Kidney tubule cell (primary cell): ENCODE data around the gene ZBTB7C.

Experiments used
- DNase-seq: peaks from one replicate; pipeline ENCODE4 v3.0.0-alpha.2; 2018; ENCODE audit warnings: low spot score

Gene ZBTB7C

DNA sequence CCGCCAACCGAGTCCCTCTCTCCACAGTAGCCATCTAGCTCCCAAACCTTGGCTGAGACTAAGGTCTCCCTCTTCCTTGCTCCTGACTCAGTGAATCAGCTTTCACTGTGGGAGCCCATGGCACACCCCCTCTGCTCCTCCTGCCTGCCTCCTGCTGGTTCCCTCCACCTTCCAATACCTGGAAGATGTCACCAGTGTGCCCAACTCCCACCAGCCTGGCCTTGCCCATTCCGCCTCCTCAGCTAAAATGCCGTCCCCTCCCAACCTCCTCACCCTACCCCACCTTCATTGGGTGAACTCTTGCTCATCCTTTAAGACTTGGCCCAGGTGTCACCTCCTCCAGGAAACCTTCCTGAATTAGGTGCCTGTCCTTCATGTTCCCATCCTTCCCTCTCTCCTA lies 348.8 kb downstream of the ZBTB7C start:
- no peak for DNase-seq

GRCh38 chr18:48059455-48060010 lies 349.6 kb downstream of the ZBTB7C start:
- DNase-seq: peak; percentile 15

DNA sequence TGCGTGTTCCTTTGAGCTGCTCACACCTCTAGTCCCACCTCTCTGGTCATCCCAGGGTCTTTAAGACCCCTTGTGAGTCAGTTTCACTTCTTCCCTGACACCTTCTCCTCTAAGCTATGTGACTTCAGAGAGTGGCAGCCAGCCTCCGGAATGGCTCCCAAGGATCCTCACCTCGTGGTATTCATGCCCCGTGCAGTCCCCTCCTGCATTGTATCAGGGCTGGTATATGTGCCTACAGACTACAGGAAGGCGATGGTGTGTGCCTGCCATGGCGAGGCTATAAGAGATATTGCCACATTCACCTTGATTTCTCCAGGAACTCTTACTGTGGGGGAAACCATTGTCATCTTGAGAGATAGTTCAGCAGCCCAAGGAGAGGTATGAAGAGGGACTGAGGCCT lies 350.7 kb downstream of the ZBTB7C start:
- no peak for DNase-seq

DNA sequence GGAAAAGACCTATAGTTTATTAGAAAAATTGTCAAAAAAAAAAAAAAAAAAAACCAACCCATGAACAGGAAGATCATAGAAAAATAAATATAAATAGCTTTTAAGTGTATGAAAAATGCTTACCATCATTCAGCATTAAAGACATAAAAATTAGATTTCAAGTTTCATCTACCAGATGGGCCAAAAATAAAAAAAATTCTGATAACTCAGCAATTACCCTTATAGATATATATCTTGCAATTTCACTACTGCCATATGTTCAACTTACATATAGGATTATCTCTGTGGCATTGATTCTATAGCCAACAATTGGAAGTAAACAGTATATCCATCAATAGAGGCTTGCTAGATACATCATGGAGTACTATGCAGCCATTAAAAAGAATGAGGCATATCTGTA lies 352.2 kb downstream of the ZBTB7C start:
- DNase-seq: no peak

GRCh38 chr18:48055351-48055750 lies 353.8 kb downstream of the ZBTB7C start:
- DNase-seq: no peak

DNA sequence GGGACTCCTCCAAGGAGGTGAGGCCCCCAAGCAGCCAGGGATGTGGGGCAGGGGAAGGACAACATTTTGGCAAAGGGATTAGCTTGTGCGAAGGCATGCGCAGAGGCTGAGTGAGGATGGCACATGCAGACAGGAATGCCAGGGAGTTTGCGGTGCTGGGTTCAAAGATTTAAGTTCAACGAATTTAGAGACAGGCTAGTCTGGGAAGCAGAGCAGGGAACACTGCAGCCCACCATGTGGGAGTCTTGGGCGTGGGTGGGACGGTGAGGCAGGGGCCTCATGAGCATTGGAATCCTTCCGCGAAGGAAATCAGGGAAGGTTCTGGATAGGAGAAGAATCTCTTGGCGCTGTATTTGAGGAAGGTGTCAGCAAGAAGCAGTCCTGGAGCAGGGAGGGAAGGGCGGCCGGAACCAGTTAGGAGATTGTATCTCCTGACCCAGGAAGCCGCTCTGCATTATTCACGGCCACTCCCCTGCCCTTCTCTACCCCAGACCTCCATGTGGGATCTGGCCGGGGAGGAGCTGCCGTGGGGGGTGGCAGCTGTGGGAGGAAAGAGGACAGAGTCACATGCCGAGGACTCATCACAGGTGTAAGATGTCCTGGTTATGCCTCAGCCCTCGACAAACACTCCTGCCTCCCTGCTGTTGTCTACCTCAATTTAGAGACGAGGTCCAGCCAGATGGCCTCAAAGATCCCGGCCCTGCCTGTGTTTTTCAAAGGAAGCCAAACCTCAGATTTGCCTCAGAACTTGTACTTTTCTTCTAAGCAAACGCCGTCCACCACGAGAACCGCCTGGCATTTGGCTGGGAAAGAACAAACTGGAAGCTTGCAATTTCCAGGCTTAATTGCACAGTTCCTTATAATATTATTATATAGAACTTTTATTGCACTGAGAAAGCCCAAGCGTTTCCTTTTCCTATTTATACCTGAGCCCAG lies 355.0 kb downstream of the ZBTB7C start:
- DNase-seq: peak; percentile 11

DNA sequence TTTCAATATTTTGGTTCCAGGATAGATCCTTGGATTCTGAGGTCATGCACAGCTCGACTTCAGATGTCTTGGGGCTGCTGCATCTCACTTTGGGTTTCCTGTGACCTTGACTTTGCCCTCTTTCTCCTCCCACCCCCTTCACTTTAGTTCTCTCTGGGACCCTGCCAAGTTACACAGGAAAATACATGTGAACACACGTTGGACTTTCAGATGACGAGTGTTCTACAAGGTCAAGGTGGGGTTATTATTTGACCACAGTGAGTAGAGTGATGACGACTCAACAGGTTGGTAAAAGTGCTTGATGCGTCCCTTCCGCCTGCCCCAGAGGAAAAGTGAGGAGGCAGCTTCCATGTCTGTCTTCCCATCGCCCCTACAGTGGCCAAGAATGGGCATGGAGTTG lies 356.3 kb downstream of the ZBTB7C start:
- DNase-seq: no peak

DNA sequence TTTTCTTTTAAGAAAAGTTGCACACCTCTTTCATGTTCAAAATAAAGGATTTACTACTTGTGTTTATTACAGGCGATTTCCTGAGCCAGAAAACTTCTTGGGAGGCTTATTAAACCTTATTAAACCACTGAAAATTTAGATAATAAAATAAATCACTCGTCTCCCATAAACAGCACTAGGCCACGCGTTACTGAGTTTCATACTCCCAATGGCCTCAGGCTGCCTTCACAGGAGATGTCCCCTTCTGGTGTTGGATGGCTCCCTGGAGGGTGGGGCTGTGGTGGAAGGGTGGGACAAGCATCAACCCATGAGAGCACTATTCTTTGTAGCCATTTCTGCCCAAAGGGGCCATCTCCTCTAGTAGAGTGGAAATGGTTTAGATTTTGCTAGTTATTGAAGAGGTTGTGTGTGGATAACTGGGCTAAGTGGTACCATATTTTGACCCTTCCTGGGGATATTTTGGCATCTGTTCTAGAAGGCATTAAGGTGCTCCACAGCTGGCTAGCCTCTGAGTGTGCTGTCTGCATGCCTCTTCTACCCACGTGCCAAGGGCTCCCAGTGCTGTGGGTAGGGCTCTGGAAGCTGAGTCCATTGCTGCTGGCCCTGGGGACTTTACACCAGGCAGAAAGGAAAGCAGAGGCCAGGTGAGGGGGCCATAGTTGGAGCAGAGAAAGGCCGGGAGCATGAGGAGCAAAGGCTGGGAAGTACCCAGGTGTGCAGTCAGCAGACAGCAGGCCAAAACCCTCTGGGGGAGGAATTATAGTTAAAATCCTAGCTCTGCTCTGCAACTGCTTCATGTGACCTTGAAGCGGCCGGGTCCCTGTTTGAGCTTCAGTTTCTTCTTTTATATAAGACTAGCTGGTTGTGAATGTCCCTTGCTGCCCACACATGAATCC lies 357.0 kb downstream of the ZBTB7C start:
- no peak for DNase-seq

- no peak for DNase-seq
Measured at GRCh38 chr18:48050176-48050575, 359.0 kb downstream of the ZBTB7C start.

DNA sequence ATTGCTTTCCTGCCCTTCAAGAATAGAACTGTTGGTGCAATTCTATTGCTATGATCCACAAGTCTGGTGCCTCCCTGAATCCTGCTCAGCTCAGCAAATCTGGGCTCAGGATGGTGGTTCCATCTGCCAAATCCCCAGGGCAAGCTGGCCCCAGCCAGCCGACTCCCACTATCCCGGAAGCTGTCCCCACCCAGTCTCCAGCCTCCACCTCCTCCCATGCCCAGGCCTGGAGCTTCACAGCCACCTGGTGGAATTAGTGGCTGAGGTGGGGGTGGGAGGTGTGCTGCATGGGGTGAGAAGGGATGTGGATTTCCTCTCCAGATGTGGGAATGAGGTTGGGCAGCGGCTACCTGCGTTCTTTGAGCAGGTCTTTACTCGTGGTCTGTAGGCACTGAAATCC lies 359.4 kb downstream of the ZBTB7C start:
- DNase-seq: no peak

DNA sequence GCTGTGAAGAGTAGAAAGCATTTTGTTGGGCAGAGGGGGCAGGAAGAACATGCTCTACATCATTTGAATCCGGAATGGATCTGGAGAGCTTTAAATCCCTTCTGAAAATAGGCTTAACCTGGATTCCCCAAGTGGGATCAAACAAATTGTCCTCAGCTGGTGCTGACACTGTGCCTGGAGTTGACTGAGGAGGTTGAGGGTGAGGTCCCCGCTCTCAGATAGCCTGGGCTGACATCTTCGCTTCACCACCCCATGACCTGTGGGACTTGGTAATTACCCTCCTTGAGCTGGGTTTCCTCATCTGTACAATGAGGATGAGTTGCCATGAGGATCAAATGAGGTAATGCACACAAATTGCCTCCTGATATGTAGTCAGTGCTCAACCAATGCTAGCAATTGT lies 360.9 kb downstream of the ZBTB7C start:
- no peak for DNase-seq

DNA sequence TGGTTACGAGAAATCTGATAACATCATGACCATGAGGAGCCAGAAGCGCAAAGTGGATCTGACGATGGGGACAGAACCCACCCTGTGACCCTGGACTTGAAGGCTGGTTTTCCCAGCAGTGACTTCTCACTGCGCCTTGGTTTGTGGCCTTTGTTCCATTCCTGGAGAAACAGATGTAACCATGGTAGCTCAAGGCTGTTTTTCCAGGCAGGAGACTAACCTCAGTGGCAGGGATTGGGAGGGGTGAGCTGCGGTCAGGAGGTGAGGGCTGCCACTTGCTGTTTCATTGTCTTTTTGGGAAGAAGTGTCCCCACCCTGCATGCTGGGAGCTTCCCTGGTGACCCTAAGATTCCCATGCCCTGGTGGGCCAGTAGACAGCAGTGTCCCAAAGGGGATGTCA lies 362.3 kb downstream of the ZBTB7C start:
- no peak for DNase-seq

DNA sequence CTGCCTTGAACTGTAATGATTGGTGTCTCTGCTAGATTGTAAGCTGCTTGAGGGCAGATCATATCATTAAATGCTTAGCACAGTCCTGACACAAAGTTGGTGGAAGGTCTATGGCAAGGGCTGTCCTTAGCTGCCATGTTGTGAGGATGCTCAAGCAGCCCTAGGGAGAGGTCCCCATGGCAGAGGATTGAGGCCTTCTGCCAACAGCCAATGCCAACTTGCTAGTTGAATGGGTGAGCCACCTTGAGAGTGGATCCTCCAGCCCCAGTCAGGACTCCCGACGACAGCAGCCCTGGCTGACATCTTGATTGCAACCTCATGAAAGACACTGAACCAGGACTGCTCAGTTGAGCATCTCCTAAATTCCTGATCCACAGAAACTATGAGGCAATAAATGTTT lies 363.4 kb downstream of the ZBTB7C start:
- DNase-seq: no peak

DNA sequence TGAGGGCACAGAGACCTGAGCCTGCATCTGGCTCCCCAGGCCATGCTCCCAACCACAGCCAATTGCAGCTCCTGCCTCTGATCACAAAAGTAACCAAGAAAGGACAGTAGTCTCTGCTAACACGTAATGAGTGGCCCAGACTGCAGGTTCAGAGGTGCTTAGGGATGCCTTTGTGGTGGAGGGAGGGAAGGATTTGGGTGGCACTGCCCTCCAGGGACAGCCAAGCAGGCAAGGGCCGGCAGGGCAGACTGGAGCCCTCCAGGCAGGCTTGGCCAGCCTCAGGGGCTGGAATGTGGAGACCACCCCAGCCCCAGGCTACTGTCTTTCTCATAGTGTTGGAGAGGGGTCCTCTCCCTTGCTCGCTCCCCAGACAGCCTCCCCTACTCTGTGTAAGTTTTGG lies 364.2 kb downstream of the ZBTB7C start:
- no peak for DNase-seq

- no peak for DNase-seq
Measured at GRCh38 chr18:48043166-48043565, 366.0 kb downstream of the ZBTB7C start.

GRCh38 chr18:48042431-48042830 lies 366.8 kb downstream of the ZBTB7C start:
- DNase-seq: no peak

DNA sequence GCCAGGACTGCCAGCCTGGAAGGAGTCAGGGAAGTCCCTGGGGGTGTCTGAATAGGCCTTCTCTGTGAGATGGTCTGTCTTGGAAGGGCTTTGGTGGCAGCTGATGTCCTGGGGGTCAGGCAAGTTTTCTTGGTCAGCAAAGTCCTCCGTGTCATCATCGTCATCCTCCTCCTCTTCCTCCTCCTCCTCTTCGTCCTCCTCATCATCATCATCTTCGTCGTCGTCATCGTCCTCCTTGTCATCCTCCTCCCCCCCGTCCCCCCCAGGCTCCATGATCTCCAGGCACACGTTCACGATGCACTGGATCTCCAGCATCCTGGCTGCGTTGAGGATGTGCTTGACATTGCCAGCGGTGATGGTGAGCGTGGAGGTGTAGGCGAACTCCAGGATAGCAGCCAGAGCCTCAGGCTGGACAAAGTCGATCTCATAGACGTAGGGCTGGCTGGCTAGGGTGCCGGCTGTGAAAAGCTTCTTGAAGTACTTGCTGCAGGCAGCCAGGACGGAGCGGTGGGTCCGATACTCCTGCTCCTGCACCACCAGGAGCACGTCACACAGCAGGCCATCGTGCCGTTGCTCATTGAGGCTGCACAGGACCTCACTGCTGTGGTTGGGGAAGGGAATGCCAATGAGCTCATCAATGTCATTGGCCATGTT lies 368.6 kb downstream of the ZBTB7C start:
- no peak for DNase-seq

- no peak for DNase-seq
Measured at GRCh38 chr18:48039769-48040215, 369.4 kb downstream of the ZBTB7C start.

DNA sequence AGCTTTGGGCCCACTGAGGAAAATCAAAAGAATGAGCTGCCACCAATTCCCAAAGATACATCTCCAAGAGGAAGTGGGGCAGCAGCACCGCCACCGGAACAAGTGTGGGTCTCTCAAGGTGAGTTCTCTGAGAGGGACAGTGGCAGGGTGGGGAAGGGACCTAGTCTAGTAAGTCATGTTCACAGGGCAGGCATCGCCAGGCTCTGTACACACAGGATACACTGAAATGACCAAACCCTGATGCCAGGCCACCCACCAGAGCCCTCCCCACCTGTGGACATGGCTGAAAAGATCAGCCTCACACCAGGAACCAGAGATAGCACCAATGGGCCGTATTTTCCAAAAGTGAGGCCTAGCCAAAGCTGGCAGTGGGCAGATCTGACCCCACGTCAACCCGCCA lies 370.5 kb downstream of the ZBTB7C start:
- no peak for DNase-seq

DNA sequence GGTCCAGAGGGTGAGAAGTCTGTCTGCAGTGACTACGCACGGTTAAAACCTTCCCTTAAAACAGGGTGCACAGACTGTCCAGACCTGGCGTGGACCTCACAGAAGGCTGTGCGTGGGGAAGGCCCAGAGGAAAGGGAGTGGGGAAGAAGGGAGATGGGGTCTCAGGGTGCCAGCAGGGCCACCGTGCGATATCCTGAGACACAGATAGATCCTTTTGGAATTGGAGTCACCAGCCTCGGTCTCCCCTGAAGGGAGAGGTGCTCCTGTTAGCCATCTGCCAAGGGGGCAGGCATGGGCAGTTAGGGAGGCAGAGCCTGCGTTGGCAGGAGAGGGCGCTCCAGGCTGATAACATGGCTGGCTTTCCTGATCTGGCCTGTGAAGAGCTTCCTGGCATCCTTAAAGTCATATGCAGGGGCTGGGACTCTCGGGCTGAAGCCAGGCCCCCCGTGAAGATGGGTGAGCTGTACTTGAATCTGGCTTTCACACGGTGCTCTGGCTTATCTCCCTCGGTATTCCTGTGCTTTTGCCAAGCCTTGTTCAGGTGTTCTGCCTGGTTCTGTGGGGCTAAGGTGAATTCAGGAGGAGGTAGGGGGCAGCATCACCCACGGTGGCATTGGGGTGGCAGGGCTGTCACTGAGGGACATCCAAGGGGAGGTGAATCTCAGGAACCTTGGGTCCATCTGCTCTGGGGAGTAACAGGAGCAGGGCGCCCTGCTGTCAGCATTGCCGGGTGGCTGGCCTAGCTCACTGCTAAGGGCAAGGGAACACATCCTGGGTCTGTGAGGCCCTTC lies 371.5 kb downstream of the ZBTB7C start:
- no peak for DNase-seq
